HS-27A (cell line): ENCODE measurements around the gene PRSS27.
A peak's percentile ranks its signal among the peaks of the same experiment; 100 is the strongest.

Experiments used
- DNase-seq: peaks from one replicate; pipeline ENCODE4 v3.0.0-alpha.2; 2012; ENCODE audit warnings: low read depth, missing footprints

PRSS27 gene

GRCh38 chr16:2720064-2720457 lies at the start of gene PRSS27:
TSS of gene PRSS27 (minus strand) at chr16:2720224. CDS start at chr16:2720160, 64 bp downstream.
- DNase-seq: no peak

DNA sequence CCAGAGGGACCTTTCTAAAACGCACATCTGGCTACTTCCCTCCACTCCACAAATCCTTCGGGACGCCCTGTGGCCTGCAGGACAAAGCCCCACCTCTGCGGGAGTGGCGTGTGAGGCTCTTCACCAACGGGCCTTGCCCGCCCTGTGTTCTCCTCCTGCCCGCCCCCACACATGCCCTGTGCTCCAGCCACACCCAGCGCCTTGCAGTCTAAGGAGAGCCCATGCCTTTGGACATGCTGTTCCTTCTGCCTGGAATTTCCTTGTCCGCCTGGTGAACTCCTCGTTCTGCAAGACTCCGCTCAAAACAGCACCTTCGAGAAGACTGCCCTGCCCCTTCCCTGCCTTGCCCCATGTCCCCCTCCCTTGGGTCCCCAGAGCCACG lies 49.6 kb upstream of the PRSS27 start:
- DNase-seq: no peak

DNA sequence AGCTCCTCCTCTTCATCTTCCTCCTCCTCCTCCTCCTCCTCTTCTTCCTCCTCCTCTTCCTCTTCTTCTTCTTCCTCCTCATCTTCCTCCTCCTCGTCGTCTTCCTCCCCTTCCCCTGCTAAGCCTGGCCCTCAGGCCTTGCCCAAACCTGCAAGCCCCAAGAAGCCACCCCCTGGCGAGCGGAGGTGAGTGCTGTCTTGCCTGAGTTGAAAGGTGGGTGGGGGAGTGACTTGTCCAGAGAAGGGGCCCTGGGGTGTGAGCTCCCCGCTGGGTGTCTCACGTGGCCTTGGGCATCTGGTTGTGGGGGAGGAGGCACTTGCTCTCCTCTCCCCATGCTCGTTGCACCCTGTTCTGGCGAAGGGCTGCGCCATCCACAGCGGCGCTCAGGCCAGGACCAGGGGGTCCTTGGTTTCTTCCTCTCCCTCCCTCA lies 49.1 kb upstream of the PRSS27 start:
- no peak for DNase-seq

GRCh38 chr16:2768403-2769089 lies 48.5 kb upstream of the PRSS27 start:
- DNase-seq: no peak

DNA sequence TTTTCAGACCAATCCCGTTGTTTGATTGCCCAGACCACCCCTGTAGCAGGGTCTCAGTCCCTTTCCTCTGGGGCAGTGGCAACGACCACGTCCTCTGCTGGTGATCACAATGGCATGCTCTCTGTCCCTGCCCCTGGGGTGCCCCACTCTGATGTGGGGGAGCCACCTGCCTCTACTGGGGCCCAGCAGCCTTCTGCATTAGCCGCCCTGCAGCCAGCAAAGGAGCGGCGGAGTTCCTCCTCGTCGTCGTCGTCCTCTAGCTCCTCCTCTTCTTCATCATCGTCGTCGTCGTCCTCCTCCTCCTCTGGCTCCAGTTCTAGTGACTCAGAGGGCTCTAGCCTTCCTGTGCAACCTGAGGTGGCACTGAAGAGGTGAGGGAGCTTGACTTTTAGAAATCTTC lies 47.9 kb upstream of the PRSS27 start:
- DNase-seq: no peak

DNA sequence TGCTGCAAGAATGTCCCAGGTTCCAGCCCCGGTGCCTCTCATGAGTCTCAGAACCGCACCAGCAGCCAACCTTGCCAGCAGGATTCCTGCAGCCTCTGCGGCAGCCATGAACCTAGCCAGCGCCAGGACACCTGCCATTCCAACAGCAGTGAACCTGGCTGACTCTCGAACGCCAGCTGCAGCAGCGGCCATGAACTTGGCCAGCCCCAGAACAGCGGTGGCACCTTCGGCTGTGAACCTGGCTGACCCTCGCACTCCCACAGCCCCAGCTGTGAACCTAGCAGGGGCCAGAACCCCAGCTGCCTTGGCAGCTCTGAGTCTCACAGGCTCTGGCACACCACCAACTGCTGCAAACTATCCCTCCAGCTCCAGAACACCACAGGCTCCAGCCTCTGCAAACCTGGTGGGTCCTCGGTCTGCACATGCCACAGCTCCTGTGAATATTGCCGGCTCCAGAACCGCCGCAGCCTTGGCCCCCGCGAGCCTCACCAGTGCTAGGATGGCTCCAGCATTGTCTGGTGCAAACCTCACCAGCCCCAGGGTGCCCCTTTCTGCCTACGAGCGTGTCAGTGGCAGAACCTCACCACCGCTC lies 47.2 kb upstream of the PRSS27 start:
- no peak for DNase-seq

- no peak for DNase-seq
These were observed 46.6 kb upstream of the PRSS27 start for GRCh38 chr16:2766430-2767139.

DNA sequence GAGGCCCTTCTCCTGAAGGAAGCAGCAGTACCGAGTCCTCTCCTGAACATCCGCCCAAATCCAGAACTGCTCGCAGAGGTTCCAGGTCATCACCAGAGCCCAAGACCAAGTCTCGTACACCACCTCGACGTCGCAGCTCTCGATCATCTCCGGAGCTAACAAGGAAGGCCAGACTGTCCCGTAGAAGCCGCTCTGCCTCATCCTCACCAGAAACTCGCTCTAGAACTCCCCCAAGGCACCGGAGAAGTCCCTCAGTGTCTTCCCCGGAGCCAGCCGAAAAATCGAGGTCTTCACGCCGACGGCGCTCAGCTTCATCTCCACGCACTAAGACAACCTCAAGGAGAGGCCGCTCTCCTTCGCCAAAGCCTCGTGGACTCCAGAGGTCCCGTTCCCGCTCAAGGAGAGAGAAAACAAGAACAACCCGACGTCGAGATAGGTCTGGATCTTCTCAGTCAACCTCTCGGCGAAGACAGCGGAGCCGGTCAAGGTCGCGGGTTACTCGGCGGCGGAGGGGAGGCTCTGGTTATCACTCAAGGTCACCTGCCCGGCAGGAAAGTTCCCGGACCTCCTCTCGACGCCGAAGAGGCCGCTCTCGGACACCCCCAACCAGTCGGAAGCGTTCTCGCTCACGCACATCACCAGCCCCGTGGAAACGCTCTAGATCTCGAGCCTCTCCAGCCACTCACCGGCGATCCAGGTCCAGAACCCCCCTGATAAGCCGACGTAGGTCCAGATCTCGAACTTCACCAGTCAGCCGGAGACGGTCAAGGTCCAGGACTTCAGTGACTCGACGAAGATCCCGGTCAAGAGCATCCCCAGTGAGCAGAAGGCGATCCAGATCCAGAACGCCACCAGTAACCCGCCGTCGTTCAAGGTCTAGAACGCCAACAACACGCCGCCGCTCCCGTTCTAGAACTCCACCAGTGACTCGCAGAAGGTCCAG lies 45.7 kb upstream of the PRSS27 start:
- no peak for DNase-seq

- no peak for DNase-seq
These were observed 44.7 kb upstream of the PRSS27 start for GRCh38 chr16:2764718-2765117.

DNA sequence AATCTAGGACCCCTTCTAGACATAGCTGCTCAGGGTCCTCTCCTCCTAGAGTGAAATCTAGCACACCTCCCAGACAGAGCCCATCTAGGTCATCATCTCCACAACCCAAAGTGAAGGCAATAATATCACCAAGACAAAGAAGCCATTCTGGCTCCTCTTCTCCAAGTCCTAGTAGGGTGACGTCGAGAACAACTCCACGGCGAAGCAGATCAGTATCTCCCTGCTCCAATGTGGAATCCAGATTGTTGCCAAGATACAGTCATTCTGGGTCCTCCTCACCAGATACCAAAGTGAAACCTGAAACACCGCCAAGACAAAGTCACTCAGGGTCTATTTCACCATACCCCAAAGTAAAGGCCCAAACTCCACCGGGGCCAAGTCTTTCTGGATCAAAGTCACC lies 43.1 kb upstream of the PRSS27 start:
- DNase-seq: no peak

GRCh38 chr16:2762711-2763110 lies 42.7 kb upstream of the PRSS27 start:
- no peak for DNase-seq

- no peak for DNase-seq
These were observed 42.0 kb upstream of the PRSS27 start for GRCh38 chr16:2761886-2762583.

- no peak for DNase-seq
These were observed 41.4 kb upstream of the PRSS27 start for GRCh38 chr16:2761472-2761871.

- no peak for DNase-seq
These were observed 37.3 kb upstream of the PRSS27 start for GRCh38 chr16:2757344-2757743.

DNA sequence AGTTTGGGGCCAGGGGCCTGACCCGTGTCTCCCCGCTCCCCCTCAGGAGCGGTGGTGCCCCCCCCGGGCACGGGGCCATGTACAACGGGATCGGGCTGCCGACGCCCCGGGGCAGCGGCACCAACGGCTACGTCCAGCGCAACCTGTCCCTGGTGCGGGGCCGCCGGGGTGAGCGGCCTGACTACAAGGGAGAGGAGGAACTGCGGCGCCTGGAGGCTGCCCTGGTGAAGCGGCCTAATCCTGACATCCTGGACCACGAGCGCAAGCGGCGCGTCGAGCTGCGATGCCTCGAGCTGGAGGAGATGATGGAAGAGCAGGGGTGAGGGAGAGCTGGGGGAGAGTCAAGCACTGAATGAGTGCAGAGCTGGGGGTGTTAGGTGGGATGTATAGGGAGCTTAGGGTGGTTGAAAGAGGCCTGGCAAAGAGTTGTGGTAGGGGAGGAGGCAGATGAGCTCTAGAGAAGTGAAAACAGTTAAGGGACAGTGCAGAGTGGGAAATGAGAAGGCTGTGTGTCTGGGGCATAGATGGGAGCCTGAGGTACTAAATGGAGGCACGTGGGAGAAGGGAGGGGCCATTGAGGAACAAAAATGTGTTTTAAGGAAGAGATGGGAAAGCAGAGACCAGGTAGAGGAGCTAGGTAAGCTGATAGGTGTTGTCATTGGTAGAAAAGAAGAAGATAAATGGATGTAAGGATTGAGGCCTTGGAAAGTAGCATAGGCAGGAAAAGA lies 36.4 kb upstream of the PRSS27 start:
- DNase-seq: no peak

DNA sequence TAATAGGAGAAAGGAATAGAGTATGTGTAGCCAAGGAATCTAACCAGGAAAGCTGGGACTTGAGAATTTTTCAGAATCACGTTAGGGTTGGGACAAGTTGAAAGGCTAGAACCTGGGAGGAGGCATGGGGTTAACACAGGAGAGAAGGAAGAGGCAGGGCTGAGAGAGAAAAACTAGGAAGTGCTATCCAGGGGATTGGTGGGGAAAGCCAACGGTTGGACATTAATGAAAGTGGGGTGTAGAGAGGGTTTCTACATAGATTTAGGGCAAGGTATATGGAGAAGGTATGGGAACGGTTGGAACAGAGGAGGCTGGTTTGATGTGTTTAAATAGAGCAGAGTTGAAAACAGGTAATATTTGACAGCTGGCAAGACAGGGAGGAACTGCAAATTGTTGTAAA lies 35.1 kb upstream of the PRSS27 start:
- no peak for DNase-seq

DNA sequence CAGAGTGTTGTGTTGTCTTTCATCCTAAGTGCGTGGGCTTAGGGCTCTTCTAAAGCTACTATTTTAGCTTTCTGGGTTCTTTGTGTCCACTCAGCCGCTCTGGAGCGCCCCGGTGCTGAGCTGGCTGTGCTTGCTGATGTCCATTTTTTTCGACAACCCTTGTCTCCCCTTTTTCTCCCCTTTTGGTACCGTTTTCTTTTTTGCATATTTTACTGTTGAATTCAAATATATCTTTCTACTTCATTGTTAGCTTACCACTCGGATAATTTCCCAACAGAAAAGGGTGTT lies 33.7 kb upstream of the PRSS27 start:
- DNase-seq: no peak

DNA sequence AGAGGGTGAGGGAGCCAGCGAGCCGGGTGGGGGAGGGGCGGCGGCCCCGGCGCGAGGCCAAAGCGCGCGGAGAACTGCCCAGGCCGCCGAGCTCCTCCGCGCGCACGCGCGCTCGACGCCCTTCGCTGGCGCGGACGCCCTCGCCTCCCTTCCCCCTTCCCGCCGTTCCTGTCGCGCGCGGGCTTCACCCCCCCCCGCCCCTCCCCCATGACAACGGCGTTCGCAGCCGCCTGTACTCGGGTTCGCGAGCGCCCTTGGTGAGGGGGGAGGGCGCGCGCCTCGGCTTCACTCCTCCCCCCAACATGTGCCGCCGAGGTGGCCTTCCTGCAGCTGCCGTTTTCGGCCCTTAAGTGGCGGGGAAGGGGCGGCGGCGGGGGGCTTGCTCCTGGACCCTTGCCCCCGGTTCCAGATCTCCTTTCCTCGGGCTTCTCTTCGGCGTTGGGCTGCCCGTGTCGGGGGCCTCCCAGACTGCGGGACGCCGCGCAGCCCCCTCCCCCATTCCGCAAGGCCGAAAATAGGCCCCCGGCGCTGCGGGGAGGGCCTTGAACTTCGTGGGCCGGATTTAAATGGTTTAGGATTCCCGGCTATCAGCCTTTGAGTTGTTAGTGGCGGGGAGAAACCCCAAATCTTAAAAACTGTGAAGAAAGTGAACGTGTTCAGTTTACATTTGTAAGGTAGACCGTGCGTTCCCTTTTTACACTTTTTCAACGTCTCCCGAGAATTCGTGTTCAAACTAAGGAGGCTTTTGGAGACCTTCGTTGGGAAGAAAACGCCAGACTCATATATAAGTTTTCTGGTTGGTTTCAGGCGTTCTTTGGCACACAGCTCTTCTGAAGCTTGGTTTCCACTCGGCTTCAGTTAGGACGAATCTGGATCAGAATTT lies 33.1 kb upstream of the PRSS27 start:
- no peak for DNase-seq

DNA sequence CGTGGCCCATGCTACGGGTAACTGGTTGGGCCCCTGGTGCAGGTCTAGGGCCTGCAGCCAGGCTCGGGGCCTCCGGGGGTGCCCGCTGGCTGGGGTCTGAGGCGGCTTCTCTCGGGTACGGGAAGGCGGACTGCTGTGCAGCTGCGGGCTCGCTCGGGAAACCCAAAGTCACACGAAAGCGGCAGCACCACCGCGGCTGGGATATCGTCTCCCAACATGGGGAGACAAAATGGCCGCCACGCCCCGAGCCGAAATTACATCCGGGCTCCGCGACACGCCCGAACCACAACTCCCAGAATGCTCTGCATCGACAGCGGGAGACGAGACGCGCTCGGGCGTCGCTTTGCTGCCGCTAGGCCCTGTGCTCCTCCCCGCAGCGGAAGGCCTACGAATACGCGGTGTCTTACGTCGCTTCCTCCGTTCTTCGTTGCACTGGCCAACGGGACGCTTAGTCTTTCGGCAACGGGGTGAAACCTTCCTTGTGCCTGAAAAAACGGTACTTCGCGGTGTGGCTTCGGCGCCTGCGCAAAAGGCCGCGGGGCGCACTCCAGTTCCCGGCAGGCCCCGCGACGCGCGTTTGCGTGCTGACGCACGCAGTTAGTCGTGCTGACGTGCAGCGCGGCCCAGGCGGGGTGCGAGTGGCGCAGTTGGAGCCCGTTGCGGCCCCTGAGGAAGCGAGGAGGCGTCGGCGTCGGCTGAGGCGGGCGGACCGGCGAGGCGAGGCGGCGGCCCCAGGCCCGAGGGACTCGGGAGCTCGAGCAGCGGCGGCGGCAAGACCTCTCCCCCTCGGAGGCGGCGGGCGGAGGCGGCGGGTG lies 32.2 kb upstream of the PRSS27 start, which contains the start of gene SRRM2:
TSS of gene SRRM2 (plus strand) at position 604 of the 815 bp plus-strand sequence. CDS start 3,727 bp downstream, outside the sequence.
- DNase-seq: peak; percentile 91
